HL-60 (cell line): Measurements from ENCODE around the gene ACSF3.

Source experiments
- DNase-seq, 2 experiments: peaks; one replicate each; pipeline ENCODE4 v3.0.0-alpha.2; 2010 to 2020; ENCODE audit warnings: low read depth in 1 of 2, low spot score in 1 of 2
- H3K27ac ChIP-seq: fragments of 250-450 bp; sonication (Bioruptor Pico); replicated peaks from 2 replicates; pipeline ENCODE4 v1.5.1; 2020; ENCODE audit warnings: mild to moderate bottlenecking, moderate library complexity
- H3K27me3 ChIP-seq: fragments of 250-450 bp; sonication (Bioruptor Pico); 2 replicates; pipeline ENCODE4 v1.5.1; 2021; ENCODE audit warnings: mild to moderate bottlenecking, moderate library complexity; ENCODE audit not compliant: insufficient read depth, poor library complexity, severe bottlenecking
- H3K4me3 ChIP-seq: replicated peaks from 2 replicates; pipeline ENCODE4 v1.5.1; 2011; ENCODE audit warnings: mild to moderate bottlenecking, control low read depth, low read length; ENCODE audit not compliant: insufficient read depth
- CTCF ChIP-seq: IDR thresholded peaks from one replicate; pipeline ENCODE4 v1.5.1; 2011; ENCODE audit warnings: low read length, control low read depth, inconsistent platforms; ENCODE audit not compliant: insufficient read depth
- GABPA ChIP-seq: IDR thresholded peaks from 2 replicates; pipeline ENCODE4 v1.6.1; 2012; ENCODE audit warnings: low read depth
- POLR2AphosphoS5 ChIP-seq: IDR thresholded peaks from 2 replicates; pipeline ENCODE4 v1.6.1; 2012; ENCODE audit warnings: low read depth
- SPI1 ChIP-seq: IDR thresholded peaks from 2 replicates; pipeline ENCODE4 v1.6.1; 2012; ENCODE audit warnings: low read depth, mild to moderate bottlenecking, borderline replicate concordance
- TF ChIP-seq, protein P1 (sequence below): IDR thresholded peaks from 2 replicates; pipeline ENCODE4 v1.6.1; 2012; ENCODE audit warnings: low read depth; ENCODE audit not compliant: insufficient replicate concordance

The ACSF3 gene

DNA sequence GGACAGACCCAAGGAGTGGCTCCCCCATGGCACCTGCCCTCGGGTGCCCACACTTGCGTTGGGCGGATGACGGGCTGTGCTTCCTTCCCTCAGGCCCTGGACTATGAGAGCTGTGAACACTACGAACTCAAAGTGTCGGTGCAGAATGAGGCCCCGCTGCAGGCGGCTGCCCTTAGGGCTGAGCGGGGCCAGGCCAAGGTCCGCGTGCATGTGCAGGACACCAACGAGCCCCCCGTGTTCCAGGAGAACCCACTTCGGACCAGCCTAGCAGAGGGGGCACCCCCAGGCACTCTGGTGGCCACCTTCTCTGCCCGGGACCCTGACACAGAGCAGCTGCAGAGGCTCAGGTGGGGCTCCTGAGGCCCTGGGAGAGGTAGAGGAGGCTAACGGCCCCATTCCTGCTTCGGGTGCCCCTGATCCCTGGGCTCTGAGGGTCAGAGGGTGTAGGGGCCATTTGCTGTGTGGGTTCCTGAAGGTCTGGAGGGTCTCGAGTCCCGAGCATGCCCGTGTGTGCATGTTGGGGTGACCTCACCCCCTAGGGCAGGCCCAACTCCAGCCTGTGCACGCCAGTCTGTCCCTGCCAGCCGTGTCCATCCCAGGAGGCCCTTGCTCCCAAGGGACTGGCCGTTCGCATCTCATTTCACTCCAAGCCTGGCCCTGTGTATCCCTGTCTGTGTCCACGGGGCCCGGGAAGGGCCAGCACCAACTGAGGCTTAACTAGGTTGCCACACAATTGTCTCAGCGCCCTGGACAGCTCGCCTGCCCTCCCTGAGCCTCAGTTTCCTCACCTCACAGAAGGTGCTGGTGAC, 96.7 kb downstream of the ACSF3 start:
- Histone ChIP-seq H3K27ac (no peak overlapping the region), H3K4me3 (no peak overlapping the region), H3K27me3 (no peaks in the 10 kb centered on the region)
- no peak for DNase-seq
- TF ChIP-seq CTCF: no peak
- TF ChIP-seq SPI1: no peak
- TF ChIP-seq GABPA: no peak
- no peak for TF ChIP-seq POLR2AphosphoS5
- TF ChIP-seq, protein P1, sequence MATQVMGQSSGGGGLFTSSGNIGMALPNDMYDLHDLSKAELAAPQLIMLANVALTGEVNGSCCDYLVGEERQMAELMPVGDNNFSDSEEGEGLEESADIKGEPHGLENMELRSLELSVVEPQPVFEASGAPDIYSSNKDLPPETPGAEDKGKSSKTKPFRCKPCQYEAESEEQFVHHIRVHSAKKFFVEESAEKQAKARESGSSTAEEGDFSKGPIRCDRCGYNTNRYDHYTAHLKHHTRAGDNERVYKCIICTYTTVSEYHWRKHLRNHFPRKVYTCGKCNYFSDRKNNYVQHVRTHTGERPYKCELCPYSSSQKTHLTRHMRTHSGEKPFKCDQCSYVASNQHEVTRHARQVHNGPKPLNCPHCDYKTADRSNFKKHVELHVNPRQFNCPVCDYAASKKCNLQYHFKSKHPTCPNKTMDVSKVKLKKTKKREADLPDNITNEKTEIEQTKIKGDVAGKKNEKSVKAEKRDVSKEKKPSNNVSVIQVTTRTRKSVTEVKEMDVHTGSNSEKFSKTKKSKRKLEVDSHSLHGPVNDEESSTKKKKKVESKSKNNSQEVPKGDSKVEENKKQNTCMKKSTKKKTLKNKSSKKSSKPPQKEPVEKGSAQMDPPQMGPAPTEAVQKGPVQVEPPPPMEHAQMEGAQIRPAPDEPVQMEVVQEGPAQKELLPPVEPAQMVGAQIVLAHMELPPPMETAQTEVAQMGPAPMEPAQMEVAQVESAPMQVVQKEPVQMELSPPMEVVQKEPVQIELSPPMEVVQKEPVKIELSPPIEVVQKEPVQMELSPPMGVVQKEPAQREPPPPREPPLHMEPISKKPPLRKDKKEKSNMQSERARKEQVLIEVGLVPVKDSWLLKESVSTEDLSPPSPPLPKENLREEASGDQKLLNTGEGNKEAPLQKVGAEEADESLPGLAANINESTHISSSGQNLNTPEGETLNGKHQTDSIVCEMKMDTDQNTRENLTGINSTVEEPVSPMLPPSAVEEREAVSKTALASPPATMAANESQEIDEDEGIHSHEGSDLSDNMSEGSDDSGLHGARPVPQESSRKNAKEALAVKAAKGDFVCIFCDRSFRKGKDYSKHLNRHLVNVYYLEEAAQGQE: no peak

GRCh38 chr16:89191033-89191900, 97.6 kb downstream of the ACSF3 start:
- Histone ChIP-seq H3K4me3 (no peak overlapping the region), H3K27me3 (no peaks in the 10 kb centered on the region), H3K27ac (no peak overlapping the region)
- no peak for TF ChIP-seq GABPA
- TF ChIP-seq SPI1: no peak
- no peak for TF ChIP-seq POLR2AphosphoS5
- TF ChIP-seq CTCF: no peak
- TF ChIP-seq, protein P1: no peak
- no peak for DNase-seq

GRCh38 chr16:89191901-89192185, 98.2 kb downstream of the ACSF3 start:
- Histone ChIP-seq H3K27ac (no peak overlapping the region), H3K4me3 (no peak overlapping the region; the same call in 1 of the 2 replicates), H3K27me3 (no peaks in the 10 kb centered on the region)
- no peak for DNase-seq
- no peak for TF ChIP-seq CTCF
- TF ChIP-seq, protein P1: no peak
- no peak for TF ChIP-seq GABPA
- TF ChIP-seq POLR2AphosphoS5: no peak
- no peak for TF ChIP-seq SPI1
